NCI-H526 treated with DMSO at 0.1 percent for 48 hours (cell line): Measurements from ENCODE around the gene PHOX2A.

Source experiments
- DNase-seq: peaks from one replicate; lab custom pipeline; 2025; lab: John Stamatoyannopoulos, UW

Gene PHOX2A

GRCh38 chr11:72249961-72250360, 6.0 kb upstream of the PHOX2A start:
- no peak for DNase-seq

DNA sequence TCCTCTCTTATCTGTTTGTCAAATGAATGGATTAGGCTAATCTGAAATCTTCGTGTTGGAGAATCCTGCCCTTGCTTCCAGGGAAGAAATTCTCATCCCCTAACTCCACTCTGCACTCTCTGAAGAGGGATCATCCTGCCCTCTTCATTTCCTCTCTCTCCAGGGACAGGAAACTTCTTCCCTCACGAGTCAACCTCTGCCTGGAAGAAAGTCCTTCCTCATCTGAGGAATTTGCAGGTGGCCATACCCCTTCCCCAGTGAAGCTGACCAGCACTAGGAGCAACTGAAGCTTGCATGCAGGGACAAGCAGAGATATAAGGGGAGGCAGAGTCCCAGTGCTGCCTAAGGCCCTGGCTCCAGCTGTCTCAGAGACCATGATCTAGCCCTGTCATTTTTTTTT, 3.6 kb upstream of the PHOX2A start:
- no peak for DNase-seq

DNA sequence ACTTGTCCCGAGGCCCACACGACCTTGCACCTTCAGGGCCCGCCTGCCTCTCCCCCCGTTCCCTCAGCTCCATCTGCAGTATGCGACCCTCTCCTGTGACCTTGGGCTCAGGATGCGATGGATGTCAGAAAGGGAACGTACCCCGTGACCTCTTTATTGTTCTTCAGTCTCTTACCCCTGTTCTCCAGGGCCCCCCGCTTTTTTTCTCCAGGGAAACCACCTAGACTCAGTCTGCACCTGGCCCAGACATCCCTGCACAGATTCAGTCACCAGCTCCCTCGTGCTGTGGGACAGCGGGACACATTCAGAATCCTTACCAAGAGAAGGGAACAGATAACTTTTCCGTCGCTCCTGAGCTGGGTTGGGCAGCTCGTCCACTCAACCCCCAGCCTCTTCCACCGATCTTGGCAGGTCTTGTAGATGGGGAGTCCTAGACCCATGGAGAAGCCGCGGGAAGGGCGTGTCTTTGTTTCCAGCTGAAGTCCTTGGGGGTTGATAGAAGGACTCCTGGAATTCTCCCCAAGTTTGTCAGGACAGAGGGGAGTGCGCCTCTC, 1.4 kb upstream of the PHOX2A start:
- no peak for DNase-seq

- no peak for DNase-seq
Observed at GRCh38 chr11:72244361-72245262, 636 bp upstream of the PHOX2A start.

- DNase-seq, result no peak
Observed at GRCh38 chr11:72243173-72244059, 560 bp downstream of the PHOX2A start.

- no peak for DNase-seq
Observed at GRCh38 chr11:72242141-72242540, 1.8 kb downstream of the PHOX2A start.

- DNase-seq, result no peak
Observed at GRCh38 chr11:72241291-72241781, 2.6 kb downstream of the PHOX2A start.

- no peak for DNase-seq
Observed at GRCh38 chr11:72240461-72241290, 3.3 kb downstream of the PHOX2A start.

DNA sequence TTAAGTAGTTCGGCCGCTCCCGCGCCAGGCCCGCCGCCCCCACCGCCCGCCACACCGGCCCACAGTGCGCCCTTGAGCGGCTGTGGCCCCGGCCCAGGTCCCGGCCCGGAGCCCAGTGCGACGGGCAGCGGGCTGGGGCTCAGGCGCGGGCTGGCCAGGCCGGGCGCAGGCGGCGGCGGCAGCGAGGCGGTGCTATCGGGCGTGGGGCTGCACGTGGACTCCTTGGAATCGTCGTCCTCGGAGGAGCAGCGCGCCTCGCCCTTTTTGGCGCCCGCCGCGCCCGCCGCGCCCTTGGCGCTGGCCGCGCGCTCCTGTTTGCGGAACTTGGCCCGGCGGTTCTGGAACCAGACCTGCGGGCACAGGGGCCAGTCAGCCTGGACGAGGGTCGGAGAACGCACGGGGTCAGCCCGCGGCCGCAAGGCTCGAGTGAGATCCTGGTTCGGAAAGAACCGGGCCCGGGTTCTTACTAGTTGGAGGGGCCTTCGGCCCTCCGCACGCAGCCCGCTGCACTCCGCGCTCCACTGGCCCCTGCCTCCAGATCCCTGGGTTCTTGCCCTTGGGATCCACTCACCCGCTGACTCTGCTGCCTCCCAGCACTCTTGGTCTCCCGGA, 4.0 kb downstream of the PHOX2A start:
- peak; percentile 30 for DNase-seq

DNA sequence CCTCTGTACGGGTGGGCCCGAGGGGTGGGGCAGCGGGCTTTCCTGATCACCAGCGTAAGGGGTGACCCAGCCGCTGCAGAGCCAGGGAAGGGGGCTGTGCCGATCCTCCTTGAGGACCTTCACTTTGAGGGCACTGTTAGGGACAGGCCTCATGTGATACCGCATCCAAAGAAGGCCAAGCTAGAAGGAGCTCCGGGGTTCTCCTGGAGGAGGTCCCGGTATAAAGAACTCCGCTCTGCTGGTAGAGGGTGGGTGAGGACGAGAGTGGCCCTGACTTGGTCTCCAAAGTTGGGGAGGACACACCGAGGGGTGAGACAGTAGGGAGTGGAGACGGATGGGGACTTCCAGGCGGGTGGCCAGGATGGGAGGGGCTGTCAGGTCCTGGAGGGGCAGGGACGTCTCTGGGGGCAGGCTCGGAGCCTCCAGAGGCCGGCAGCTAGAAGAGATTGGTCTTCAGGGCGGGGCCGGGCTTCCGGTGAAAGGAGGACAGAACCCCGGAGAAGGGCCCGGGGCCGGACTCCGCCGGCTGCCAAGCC, 4.6 kb downstream of the PHOX2A start:
- no peak for DNase-seq

- DNase-seq, result no peak
Observed at GRCh38 chr11:72238492-72239312, 5.3 kb downstream of the PHOX2A start.

DNA sequence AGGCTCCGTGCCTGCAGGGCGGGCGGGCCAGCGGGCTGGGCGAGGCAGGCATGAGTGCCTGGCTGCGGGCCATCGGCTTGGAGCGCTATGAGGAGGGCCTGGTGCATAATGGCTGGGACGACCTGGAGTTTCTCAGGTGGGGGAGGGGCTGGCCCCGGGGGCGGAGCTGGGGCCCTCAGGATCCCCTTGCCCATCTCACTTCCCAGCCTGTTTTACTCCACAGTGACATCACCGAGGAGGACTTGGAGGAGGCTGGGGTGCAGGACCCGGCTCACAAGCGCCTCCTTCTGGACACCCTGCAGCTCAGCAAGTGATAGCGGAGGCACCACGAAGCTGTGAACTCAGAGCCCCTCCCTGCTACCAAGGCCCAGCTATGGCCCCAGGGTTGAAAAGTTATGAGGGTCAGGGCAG, 5.9 kb downstream of the PHOX2A start:
- peak; percentile 54 for DNase-seq

DNA sequence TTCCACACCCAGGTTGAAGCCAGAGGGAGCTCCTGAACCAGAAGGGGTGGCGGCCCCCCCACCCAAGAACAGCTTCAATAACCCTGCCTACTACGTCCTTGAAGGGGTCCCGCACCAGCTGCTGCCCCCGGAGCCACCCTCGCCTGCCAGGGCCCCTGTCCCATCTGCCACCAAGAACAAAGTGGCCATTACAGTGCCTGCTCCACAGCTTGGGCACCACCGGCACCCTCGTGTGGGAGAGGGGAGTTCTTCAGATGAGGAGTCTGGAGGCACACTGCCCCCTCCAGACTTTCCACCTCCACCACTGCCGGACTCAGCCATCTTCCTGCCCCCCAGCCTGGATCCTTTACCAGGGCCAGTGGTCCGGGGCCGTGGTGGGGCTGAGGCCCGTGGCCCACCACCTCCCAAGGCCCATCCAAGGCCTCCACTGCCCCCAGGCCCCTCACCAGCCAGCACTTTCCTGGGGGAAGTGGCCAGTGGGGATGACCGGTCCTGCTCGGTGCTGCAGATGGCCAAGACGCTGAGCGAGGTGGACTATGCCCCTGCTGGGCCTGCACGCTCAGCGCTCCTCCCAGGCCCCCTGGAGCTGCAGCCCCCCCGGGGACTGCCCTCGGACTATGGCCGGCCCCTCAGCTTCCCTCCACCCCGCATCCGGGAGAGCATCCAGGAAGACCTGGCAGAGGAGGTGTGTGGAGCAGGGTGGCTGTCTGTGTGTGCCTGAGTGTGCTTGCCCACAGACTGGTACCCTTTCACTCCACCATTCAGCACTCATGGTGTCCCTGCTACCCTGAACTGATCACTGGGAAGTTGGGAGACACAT, 6.7 kb downstream of the PHOX2A start:
- no peak for DNase-seq

- DNase-seq, result no peak
Observed at GRCh38 chr11:72236774-72237111, 7.2 kb downstream of the PHOX2A start.

DNA sequence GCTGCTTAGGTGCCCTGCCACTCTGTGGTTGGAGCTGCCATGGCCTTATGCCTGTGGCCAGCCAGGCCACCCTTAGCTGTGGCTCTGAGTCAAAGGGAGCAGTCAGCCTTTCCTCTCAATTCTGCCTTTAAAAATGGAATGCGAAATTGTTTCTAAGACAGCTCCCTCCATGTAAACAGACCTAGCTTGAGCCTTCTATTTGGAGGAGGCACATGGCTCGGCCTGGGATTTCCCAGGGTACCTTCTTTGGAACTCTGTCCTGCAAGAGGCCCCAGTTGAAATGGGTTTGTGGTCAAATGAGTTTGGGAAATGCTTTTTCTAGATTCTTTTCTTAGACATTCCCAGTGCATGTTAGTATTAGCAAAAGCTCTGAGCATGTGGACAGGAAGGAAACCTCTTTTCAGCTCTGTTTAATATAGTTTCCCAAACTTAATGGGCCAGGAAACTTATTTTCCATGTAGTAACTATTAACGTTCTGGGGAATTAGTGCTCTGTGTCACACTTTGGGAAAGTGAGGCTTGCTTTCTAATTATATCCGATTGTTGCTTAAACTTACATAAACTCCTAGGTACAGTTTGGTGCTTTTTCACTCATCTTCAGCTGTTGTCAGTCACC, 7.8 kb downstream of the PHOX2A start:
- no peak for DNase-seq

- no peak for DNase-seq
Observed at GRCh38 chr11:72235351-72236057, 8.5 kb downstream of the PHOX2A start.

DNA sequence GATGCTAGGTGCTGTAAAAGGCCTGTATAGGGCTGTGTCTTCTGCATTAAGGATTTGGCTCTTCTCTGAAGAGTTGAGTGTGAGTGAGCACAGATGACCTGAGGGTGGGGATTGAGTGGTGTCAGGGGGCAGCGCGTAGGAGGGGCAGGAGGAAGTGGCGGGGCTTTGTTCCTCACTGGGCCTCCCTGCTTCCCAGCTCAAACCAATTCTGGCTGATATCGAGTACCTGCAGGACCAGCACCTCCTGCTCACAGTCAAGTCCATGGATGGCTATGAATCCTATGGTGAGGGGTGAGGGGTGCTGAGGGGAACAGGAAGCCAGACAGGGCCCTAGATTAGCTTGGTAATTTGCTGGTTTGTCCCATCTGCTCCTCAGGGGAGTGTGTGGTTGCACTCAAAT, 9.1 kb downstream of the PHOX2A start:
- no peak for DNase-seq

DNA sequence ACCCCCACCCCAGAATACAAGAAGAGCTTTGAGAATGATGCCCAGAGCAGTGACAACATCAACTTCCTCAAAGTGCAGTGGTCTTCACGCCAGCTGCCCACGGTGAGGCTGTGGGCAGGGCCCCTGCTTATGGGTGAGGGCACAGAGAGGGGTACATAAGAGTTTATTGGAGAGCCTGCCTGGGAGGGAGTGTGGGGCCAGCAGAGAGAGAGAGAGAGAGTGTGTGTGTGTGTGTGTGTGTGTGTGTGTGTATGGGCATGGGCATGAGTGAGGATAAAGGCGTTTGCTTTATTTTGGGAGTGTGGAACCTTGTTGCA, 9.5 kb downstream of the PHOX2A start:
- DNase-seq, result no peak
